DND-41 (cell line): ENCODE data around the gene PLXNA4.

Source experiments
- ATAC-seq: fragments of 200-7000 bp; cut with Tn5 transposase; 3 replicates; pipeline ENCODE4 v1.9.1; 2021; ENCODE audit warnings: low read depth; ENCODE audit not compliant: insufficient read depth
- DNase-seq: peaks from one replicate; pipeline ENCODE4 v3.0.0-alpha.2; 2020
- H2AFZ ChIP-seq: 2 replicates; pipeline ENCODE4 v1.6.0; 2012; ENCODE audit warnings: low read depth, low read length
- H3K27ac ChIP-seq: 2 replicates; pipeline ENCODE4 v1.5.1; 2012; ENCODE audit warnings: low read length, inconsistent platforms
- H3K27me3 ChIP-seq: fragments of 200-600 bp; sonication (generic); 2 replicates; pipeline ENCODE4 v1.6.0; 2012; ENCODE audit warnings: low read length, mild to moderate bottlenecking, inconsistent platforms; ENCODE audit not compliant: insufficient read depth, poor library complexity
- H3K36me3 ChIP-seq: 2 replicates; pipeline ENCODE4 v1.5.1; 2012; ENCODE audit warnings: low read length, inconsistent platforms; ENCODE audit not compliant: insufficient read depth
- H3K4me1 ChIP-seq: 2 replicates; pipeline ENCODE4 v1.5.1; 2012; ENCODE audit warnings: mild to moderate bottlenecking, low read length; ENCODE audit not compliant: insufficient read depth
- H3K4me2 ChIP-seq: 2 replicates; pipeline ENCODE4 v1.6.0; 2012; ENCODE audit warnings: mild to moderate bottlenecking, moderate library complexity, low read length, inconsistent platforms; ENCODE audit not compliant: insufficient read depth
- H3K4me3 ChIP-seq, 2 experiments: fragments of 200-600 bp in 1 of 2; shearing (Covaris generic) in 1 of 2; 2 replicates each; pipeline ENCODE4 v1.5.1; 2012 to 2016; ENCODE audit warnings: inconsistent platforms in 2 of 2, low read length in 2 of 2, mild to moderate bottlenecking in 2 of 2, low read depth in 1 of 2, moderate library complexity in 1 of 2
- H3K79me2 ChIP-seq: 2 replicates; pipeline ENCODE4 v1.6.0; 2012; ENCODE audit warnings: low read length, inconsistent platforms; ENCODE audit not compliant: insufficient read depth
- H3K9ac ChIP-seq: 2 replicates; pipeline ENCODE4 v1.6.0; 2012; ENCODE audit warnings: low read depth, mild to moderate bottlenecking, inconsistent platforms, low read length, moderate library complexity
- H3K9me3 ChIP-seq: 2 replicates; pipeline ENCODE4 v1.5.1; 2012; ENCODE audit warnings: low read length, moderate library complexity, mild to moderate bottlenecking, inconsistent platforms; ENCODE audit not compliant: insufficient read depth, severe bottlenecking
- H4K20me1 ChIP-seq: 2 replicates; pipeline ENCODE4 v1.6.0; 2012; ENCODE audit warnings: low read length; ENCODE audit not compliant: insufficient read depth
- CTCF ChIP-seq: IDR thresholded peaks from 2 replicates; pipeline ENCODE4 v1.5.1; 2012; ENCODE audit warnings: borderline replicate concordance, low read length, moderate library complexity, mild to moderate bottlenecking; ENCODE audit not compliant: poor library complexity, severe bottlenecking; ENCODE audit errors: extremely low read depth
- EZH2 ChIP-seq: IDR thresholded peaks from 3 replicates; pipeline ENCODE4 v1.6.1; 2012; ENCODE audit warnings: borderline replicate concordance, low read depth, mild to moderate bottlenecking, moderate library complexity, low read length, inconsistent platforms; ENCODE audit not compliant: severe bottlenecking

The PLXNA4 gene

GRCh38 chr7:132110692-132111091, 465.6 kb downstream of the PLXNA4 start:
- Histone ChIP-seq H3K79me2 (no peaks in the 10 kb centered on the region), H3K36me3 (no peaks in the 10 kb centered on the region), H3K9me3 (no peaks in the 10 kb centered on the region), H3K4me1 (no peaks in the 10 kb centered on the region), H3K4me3 (no peak overlapping the region), H3K4me2 (no peak overlapping the region), H2AFZ (no peak overlapping the region), H3K9ac (no peak overlapping the region), H4K20me1 (no peaks in the 10 kb centered on the region), H3K27me3 (no peaks in the 10 kb centered on the region), H3K27ac (no peak overlapping the region)
- ATAC-seq (no peak), DNase-seq (no peak)
- no peak for TF ChIP-seq EZH2
- no peak for TF ChIP-seq CTCF

GRCh38 chr7:132109769-132110168, 466.5 kb downstream of the PLXNA4 start:
- Histone ChIP-seq H3K4me3 (no peak overlapping the region), H3K9ac (no peak overlapping the region), H3K9me3 (no peaks in the 10 kb centered on the region), H3K4me1 (no peaks in the 10 kb centered on the region), H3K27ac (no peak overlapping the region), H3K36me3 (no peaks in the 10 kb centered on the region), H2AFZ (no peak overlapping the region), H4K20me1 (no peaks in the 10 kb centered on the region), H3K79me2 (no peaks in the 10 kb centered on the region), H3K4me2 (no peak overlapping the region), H3K27me3 (no peaks in the 10 kb centered on the region)
- DNase-seq: no peak
- TF ChIP-seq CTCF: no peak
- TF ChIP-seq EZH2: no peak
- no peak for ATAC-seq

GRCh38 chr7:132108563-132108962, 467.7 kb downstream of the PLXNA4 start:
- ATAC-seq (no peak), DNase-seq (no peak)
- H3K4me1 ChIP-seq: no peaks in the 10 kb centered on the region
- no peaks in the 10 kb centered on the region for H3K27me3 ChIP-seq
- no peaks in the 10 kb centered on the region for H4K20me1 ChIP-seq
- H3K27ac ChIP-seq: no peak overlapping the region
- no peak overlapping the region for H3K9ac ChIP-seq
- H3K36me3 ChIP-seq: no peaks in the 10 kb centered on the region
- H2AFZ ChIP-seq: no peak overlapping the region
- TF ChIP-seq EZH2: no peak
- no peak for TF ChIP-seq CTCF
- H3K79me2 ChIP-seq: no peaks in the 10 kb centered on the region
- H3K4me3 ChIP-seq: no peak overlapping the region
- H3K4me2 ChIP-seq: no peak overlapping the region
- H3K9me3 ChIP-seq: no peaks in the 10 kb centered on the region

- Histone ChIP-seq H3K4me2 (no peak overlapping the region), H4K20me1 (no peaks in the 10 kb centered on the region), H3K9ac (no peak overlapping the region), H3K4me1 (no peaks in the 10 kb centered on the region), H3K27ac (no peak overlapping the region), H3K4me3 (no peak overlapping the region), H3K36me3 (no peaks in the 10 kb centered on the region), H3K79me2 (no peaks in the 10 kb centered on the region), H2AFZ (no peak overlapping the region), H3K9me3 (no peaks in the 10 kb centered on the region), H3K27me3 (no peaks in the 10 kb centered on the region)
- no peak for ATAC-seq
- DNase-seq: no peak
- no peak for TF ChIP-seq EZH2
- no peak for TF ChIP-seq CTCF
Measured at GRCh38 chr7:132106491-132106890, 469.8 kb downstream of the PLXNA4 start.
